RWPE1 (cell line): ENCODE measurements around the gene GGPS1.
"Not testable (repeated sequence)": the region's sequence is repeated elsewhere in the genome, so short reads cannot be mapped to it uniquely, and the experiment has no call there.

Experiments
- CTCF ChIA-PET: fragments of 350-600 bp; sonication (Branson Sonifier 250); formaldehyde crosslinking; extraction: SDS; loops from one replicate; lab custom pipeline; 2021; lab: Yijun Ruan, JAX
- POLR2A ChIA-PET: fragments of 400-600 bp; formaldehyde crosslinking; extraction: SDS; loops from one replicate; lab custom pipeline; 2020; ENCODE audit warnings: antibody characterized with exemption; ENCODE audit not compliant: low non-redundant PET; lab: Yijun Ruan, JAX
- DNase-seq: peaks from one replicate; pipeline ENCODE4 v3.0.0; 2012; ENCODE audit warnings: low spot score
- H3K27ac ChIP-seq: fragments of 450-650 bp; 2 replicates; pipeline ENCODE4 v1.5.1; 2017
- CTCF ChIP-seq: fragments of 450-650 bp; conservative IDR thresholded peaks from 2 replicates; pipeline ENCODE4 v1.5.1; 2017; ENCODE audit warnings: low read depth, mild to moderate bottlenecking

Gene GGPS1

GRCh38 chr1:235328271-235329138 is at the start of gene GGPS1:
Gene GGPS1 (plus strand): TSS chr1:235328570. CDS start chr1:235335265, 6,695 bp downstream.
- DNase-seq: peak; percentile 96
- peak within 1 kb of the TSS; percentile 95 for H3K27ac ChIP-seq
- CTCF ChIA-PET: interaction anchor here (0.6 to 0.8 kb wide), 2 partner anchors 87 to 454 kb away, joined by 3 to 5 read pairs; no protein-coding TSS in a partner anchor
- POLR2A ChIA-PET: interaction anchor here (0.6 to 1.2 kb wide), 2 partner anchors 15 to 21 kb away, joined by 3 to 13 read pairs; no protein-coding TSS in a partner anchor
- TF ChIP-seq CTCF: no peak

- no peak for TF ChIP-seq CTCF
- CTCF ChIA-PET: no interaction called here
- no peak overlapping the region for H3K27ac ChIP-seq
- DNase-seq: no peak
- POLR2A ChIA-PET: no interaction called here
Observed at GRCh38 chr1:235278915-235279292, 49.5 kb upstream of the GGPS1 start.

DNA sequence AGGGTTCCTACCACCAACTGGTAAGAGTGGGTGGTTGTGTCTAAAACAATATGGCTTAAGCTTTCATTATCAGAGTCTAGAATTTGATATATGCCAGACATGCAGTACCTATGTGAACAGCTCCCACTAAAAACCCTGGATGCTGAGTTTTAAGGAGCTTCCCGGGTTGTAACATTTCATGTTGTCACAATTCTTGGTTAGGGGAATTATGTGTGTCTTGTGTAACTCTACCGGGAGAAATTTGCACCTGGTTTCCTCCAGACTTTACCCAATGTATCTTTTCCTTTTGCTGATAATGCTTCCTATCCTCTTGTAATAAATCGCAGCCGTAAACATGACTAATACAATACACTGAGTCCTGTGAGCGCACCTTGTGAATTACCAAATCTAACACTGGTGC is 48.7 kb upstream of the GGPS1 start:
- H3K27ac ChIP-seq: no peak overlapping the region
- no peak for TF ChIP-seq CTCF
- ChIA-PET CTCF (no interaction called here), POLR2A (no interaction called here)
- DNase-seq: no peak

GRCh38 chr1:235280467-235280866 is 47.9 kb upstream of the GGPS1 start:
- no peak for DNase-seq
- ChIA-PET POLR2A (no interaction called here), CTCF (no interaction called here)
- TF ChIP-seq CTCF: no peak
- H3K27ac ChIP-seq: no peak overlapping the region

DNA sequence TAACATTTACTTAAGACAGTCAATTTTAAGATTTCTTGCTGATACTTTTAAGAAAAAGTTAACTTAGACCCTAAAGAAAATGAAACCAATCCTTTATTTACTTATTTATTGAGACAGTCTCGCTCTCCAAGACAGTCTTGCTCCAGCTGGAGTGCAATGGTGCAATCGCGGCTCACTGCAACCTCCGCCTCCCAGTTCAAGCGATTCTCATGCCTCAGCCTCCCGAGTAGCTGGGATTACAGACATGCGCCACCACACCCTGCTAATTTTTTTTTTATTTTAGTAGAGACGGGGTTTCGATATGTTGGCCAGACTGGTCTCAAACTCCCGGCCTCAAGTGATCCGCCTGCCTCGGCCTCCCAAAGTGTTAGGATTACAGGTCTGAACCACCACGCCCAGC is 44.7 kb upstream of the GGPS1 start:
- H3K27ac ChIP-seq, DNase-seq, POLR2A ChIA-PET, CTCF ChIA-PET: not testable (repeated sequence)

- no peak for DNase-seq
- no peak for TF ChIP-seq CTCF
- POLR2A ChIA-PET: no interaction called here
- H3K27ac ChIP-seq: no peak overlapping the region
- CTCF ChIA-PET: no interaction called here
Observed at GRCh38 chr1:235284231-235284769, 44.1 kb upstream of the GGPS1 start.

DNA sequence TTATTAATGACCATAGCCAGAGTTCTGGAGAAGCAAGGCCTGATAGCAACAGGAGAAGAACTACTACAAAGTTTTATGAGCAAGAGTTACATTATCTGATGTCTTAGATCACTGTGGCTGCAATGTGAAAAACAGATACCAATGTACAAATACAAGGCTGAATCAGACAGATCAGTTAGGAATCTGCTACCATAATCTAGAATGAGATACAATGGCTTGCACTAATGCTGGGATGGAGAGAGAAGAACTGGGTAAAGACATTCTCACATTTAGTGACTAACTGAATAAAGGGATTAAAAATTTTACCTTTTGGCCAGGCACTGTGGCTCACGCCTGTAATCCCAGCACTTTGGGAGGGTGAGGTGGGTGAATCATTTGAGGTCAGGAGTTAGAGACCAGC is 41.7 kb upstream of the GGPS1 start:
- no peak for TF ChIP-seq CTCF
- no peak for DNase-seq
- H3K27ac ChIP-seq: no peak overlapping the region
- POLR2A ChIA-PET: no interaction called here
- CTCF ChIA-PET: no interaction called here
